Measurements from ENCODE around the gene ADCK1. TPM values are rescaled to one million over a fixed set of nuclear protein-coding genes. Genes with fewer than 3 reads are reported as not detected.

The ADCK1 gene
- total RNA-seq, 6 donors from 2014 or later: 5.6 to 40.3 (median 9.2) TPM

DNA sequence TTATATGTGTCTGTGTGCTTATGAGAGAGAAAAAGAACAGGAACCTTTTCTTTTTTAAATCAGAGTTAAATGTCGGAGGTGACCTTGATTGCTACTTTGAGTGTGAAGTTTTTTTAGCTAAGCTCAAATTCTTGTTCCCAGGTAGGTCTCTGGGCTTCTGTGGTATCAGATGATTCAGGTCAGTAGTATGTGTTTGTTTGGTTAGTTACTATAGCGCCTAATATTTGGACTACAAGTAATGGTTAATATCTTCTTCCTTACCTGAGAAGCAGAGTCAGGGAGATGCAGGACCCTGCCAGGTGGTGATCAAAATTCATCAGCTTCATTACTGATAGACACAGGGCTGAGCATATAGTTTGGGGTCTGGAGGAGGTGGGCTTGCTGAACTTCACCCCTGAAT, 30.8 kb downstream of the ADCK1 start:
- Histone ChIP-seq H3K36me3 (peaks cover 0 to 17% (median 6%) of the 10 kb centered on the region in 4 donors), H3K4me1 (no peaks in the 10 kb centered on the region), H3K27ac (no peak overlapping the region), H3K9me3 (no peaks in the 10 kb centered on the region), H3K27me3 (no peaks in the 10 kb centered on the region), H3K4me3 (no peak overlapping the region)
- no peak for TF ChIP-seq POLR2A (IDR thresholded peaks at IDR 0.05)
- TF ChIP-seq, protein P1, sequence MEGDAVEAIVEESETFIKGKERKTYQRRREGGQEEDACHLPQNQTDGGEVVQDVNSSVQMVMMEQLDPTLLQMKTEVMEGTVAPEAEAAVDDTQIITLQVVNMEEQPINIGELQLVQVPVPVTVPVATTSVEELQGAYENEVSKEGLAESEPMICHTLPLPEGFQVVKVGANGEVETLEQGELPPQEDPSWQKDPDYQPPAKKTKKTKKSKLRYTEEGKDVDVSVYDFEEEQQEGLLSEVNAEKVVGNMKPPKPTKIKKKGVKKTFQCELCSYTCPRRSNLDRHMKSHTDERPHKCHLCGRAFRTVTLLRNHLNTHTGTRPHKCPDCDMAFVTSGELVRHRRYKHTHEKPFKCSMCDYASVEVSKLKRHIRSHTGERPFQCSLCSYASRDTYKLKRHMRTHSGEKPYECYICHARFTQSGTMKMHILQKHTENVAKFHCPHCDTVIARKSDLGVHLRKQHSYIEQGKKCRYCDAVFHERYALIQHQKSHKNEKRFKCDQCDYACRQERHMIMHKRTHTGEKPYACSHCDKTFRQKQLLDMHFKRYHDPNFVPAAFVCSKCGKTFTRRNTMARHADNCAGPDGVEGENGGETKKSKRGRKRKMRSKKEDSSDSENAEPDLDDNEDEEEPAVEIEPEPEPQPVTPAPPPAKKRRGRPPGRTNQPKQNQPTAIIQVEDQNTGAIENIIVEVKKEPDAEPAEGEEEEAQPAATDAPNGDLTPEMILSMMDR (IDR thresholded peaks at IDR 0.05): no peak
- WGBS, 2 donors: 85 to 91% methylated on average over 2 of the region's 2 CpGs
- DNase-seq (no peak), ATAC-seq (ENCODE audit: low FRiP score in 2 of 2) (no peak)

DNA sequence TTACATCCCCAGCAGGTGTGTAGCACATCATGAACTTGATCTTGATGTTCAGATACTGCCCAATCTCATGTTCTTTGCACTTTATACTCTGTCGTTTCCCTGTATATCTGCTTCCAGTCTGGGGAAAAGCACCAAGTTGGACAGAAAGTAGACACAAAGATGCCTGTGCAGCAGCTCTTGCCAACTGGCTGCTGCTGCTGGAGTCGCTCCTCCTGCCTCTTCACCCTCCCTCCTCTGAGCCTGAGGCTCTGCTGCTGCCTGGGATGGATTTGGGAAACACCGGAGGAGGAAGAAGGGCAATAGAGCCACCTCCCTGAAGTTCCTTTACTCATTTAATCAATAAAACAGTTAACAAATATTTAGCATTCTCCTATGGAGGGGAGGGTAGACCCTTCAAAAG, 32.4 kb downstream of the ADCK1 start:
- DNase-seq (no peak), ATAC-seq (ENCODE audit: low FRiP score in 2 of 2) (no peak)
- Histone ChIP-seq H3K36me3 (peaks cover 0 to 17% (median 6%) of the 10 kb centered on the region in 4 donors), H3K27me3 (no peaks in the 10 kb centered on the region), H3K4me1 (no peaks in the 10 kb centered on the region), H3K9me3 (no peaks in the 10 kb centered on the region), H3K27ac (no peak overlapping the region), H3K4me3 (no peak overlapping the region)
- TF ChIP-seq EP300 (IDR thresholded peaks at IDR 0.05): no peak
- TF ChIP-seq POLR2AphosphoS5 (IDR thresholded peaks at IDR 0.05): no peak
- TF ChIP-seq, protein P1 (IDR thresholded peaks at IDR 0.05): no peak
- 52 to 53% methylated on average over 2 to 3 of the region's 3 CpGs for WGBS, 2 donors

- no peaks in the 10 kb centered on the region for H3K27me3 ChIP-seq
- ATAC-seq (ENCODE audit: low FRiP score in 2 of 2) (no peak), DNase-seq (no peak)
- no peaks in the 10 kb centered on the region for H3K9me3 ChIP-seq
- H3K36me3 ChIP-seq: no peaks in the 10 kb centered on the region
- no peak overlapping the region for H3K27ac ChIP-seq
- no peak for TF ChIP-seq POLR2A (IDR thresholded peaks at IDR 0.05)
- TF ChIP-seq, protein P1 (IDR thresholded peaks at IDR 0.05): no peak
- no peak for TF ChIP-seq POLR2AphosphoS5 (IDR thresholded peaks at IDR 0.05)
- TF ChIP-seq EP300 (IDR thresholded peaks at IDR 0.05): no peak
- 77 to 87% methylated on average over 7 of the region's 7 CpGs for WGBS, 2 donors
- no peak overlapping the region for H3K4me3 ChIP-seq
- no peaks in the 10 kb centered on the region for H3K4me1 ChIP-seq
Observed at GRCh38 chr14:77837926-77838325, 38.0 kb downstream of the ADCK1 start.

DNA sequence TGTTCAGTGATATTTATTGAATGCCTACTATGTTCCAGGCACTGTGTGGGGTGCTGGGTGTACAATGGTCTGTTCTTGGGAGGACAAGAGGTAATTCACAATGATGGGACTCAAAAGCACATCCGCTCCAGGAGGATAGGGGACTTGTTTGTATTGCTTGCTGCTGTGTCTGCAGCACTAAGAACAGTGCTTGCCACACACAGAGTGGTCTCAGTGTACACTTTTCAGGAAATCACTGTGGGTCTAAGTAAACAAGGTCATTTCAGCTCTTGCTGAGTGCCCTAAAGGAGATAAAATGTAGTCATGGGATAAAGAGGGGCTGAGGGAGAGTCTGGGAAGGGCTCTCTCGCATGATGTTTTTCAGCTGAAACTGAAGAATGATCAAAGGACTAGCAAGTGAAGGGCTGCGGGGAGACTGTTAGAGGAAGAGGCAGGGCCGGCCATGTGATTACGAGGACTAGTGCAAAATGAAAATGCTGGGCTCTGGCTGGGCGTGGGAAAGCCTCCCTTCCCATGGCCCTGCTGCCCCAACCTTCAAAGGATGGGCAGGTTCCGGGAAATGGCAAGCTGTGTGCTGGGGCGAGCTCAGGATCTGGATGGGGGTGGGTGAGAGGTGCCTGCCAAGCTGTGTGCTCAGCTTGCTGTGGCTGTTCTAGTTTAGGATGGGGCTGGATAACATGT, 39.1 kb downstream of the ADCK1 start:
- peak in 1 of 2 donors; percentile 10 for DNase-seq
- no peak for ATAC-seq (ENCODE audit: low FRiP score in 2 of 2)
- TF ChIP-seq, protein P1 (IDR thresholded peaks at IDR 0.05): no peak
- no peak for TF ChIP-seq POLR2AphosphoS5 (IDR thresholded peaks at IDR 0.05)
- TF ChIP-seq POLR2A (IDR thresholded peaks at IDR 0.05): no peak
- TF ChIP-seq EP300 (IDR thresholded peaks at IDR 0.05): no peak
- Histone ChIP-seq H3K4me1 (no peaks in the 10 kb centered on the region), H3K36me3 (no peaks in the 10 kb centered on the region), H3K9me3 (no peaks in the 10 kb centered on the region), H3K27me3 (no peaks in the 10 kb centered on the region), H3K4me3 (no peak overlapping the region), H3K27ac (no peak overlapping the region)
- 64 to 65% methylated on average over 8 of the region's 8 CpGs for WGBS, 2 donors

- H3K36me3 ChIP-seq: no peaks in the 10 kb centered on the region
- WGBS, 2 donors: 86 to 87% methylated on average over 3 of the region's 3 CpGs
- no peaks in the 10 kb centered on the region for H3K27me3 ChIP-seq
- no peaks in the 10 kb centered on the region for H3K9me3 ChIP-seq
- ATAC-seq (ENCODE audit: low FRiP score in 2 of 2) (no peak), DNase-seq (no peak)
- H3K4me3 ChIP-seq: no peak overlapping the region
- H3K27ac ChIP-seq: no peak overlapping the region
- TF ChIP-seq, protein P1 (IDR thresholded peaks at IDR 0.05): no peak
- TF ChIP-seq EP300 (IDR thresholded peaks at IDR 0.05) (no peak), POLR2AphosphoS5 (IDR thresholded peaks at IDR 0.05) (no peak), POLR2A (IDR thresholded peaks at IDR 0.05) (no peak)
- H3K4me1 ChIP-seq: no peaks in the 10 kb centered on the region
Observed at GRCh38 chr14:77843195-77843594, 43.3 kb downstream of the ADCK1 start.

Measured in upper lobe of left lung (tissue), 6 donors.